Liver (tissue), 3 donors: Measurements from ENCODE around the gene STAT5A.

Experiments used
- EGR1 ChIP-seq, 2 donors: IDR thresholded peaks; 2 replicates each; pipeline ENCODE4 v1.6.1; 2016 to 2018; ENCODE audit warnings: antibody characterized with exemption in 2 of 2, low read depth in 2 of 2
- GABPA ChIP-seq, 2 donors: IDR thresholded peaks in 1 of 2; conservative IDR thresholded peaks in 1 of 2; 2 replicates each; pipeline ENCODE4 v1.6.1; 2016; ENCODE audit warnings: antibody characterized with exemption in 2 of 2, mild to moderate bottlenecking in 1 of 2, moderate library complexity in 1 of 2
- RAD21 ChIP-seq, 2 donors: IDR thresholded peaks; 2 replicates each; pipeline ENCODE4 v1.6.1; 2016; ENCODE audit warnings: antibody characterized with exemption in 2 of 2, mild to moderate bottlenecking in 2 of 2
- YY1 ChIP-seq: IDR thresholded peaks from 2 replicates; pipeline ENCODE4 v1.6.1; 2016; ENCODE audit warnings: antibody characterized with exemption, mild to moderate bottlenecking
- TF ChIP-seq, protein P1 (sequence below): fragments of 150-350 bp; IDR thresholded peaks from 2 replicates; pipeline ENCODE4 v1.5.1; 2017; ENCODE audit warnings: improper control_type of control experiment, low read depth, low read length; ENCODE audit not compliant: missing input control
- donor health status: healthy.
- donor health status: healthy.

DNA sequence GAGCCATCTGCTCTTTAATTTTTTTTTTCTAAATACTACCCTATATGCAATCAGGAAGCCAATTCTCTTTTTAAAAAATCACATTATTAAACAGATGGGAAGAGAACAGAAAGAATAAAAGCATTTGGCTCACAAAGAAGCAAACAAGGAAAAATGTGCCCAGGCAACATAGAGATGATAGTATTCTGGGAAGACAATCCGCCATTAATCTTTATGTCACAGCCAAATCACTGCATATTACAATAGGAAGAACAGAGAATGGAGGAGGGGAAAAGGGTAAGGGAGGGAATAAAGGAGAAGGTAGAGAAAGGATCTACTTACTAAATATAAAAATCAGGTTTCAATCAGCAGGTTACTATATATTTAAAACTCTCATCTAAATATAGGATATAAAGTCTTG is 46.4 kb upstream of the STAT5A start:
- TF ChIP-seq, protein P1, sequence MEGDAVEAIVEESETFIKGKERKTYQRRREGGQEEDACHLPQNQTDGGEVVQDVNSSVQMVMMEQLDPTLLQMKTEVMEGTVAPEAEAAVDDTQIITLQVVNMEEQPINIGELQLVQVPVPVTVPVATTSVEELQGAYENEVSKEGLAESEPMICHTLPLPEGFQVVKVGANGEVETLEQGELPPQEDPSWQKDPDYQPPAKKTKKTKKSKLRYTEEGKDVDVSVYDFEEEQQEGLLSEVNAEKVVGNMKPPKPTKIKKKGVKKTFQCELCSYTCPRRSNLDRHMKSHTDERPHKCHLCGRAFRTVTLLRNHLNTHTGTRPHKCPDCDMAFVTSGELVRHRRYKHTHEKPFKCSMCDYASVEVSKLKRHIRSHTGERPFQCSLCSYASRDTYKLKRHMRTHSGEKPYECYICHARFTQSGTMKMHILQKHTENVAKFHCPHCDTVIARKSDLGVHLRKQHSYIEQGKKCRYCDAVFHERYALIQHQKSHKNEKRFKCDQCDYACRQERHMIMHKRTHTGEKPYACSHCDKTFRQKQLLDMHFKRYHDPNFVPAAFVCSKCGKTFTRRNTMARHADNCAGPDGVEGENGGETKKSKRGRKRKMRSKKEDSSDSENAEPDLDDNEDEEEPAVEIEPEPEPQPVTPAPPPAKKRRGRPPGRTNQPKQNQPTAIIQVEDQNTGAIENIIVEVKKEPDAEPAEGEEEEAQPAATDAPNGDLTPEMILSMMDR = no peak
- TF ChIP-seq GABPA (IDR thresholded peaks at IDR 0.05 in 1 of 2, conservative IDR thresholded peaks at IDR 0.05 in 1 of 2) = no peak
- no peak for TF ChIP-seq YY1
- TF ChIP-seq EGR1 (IDR thresholded peaks at IDR 0.05; ENCODE audit: low read depth in 2 of 2) = no peak
- TF ChIP-seq RAD21 (IDR thresholded peaks at IDR 0.05) = no peak
